GM23248 (cell line): ENCODE measurements around the gene FHDC1.

Experiments
- EZH2 ChIP-seq: fragments of 200-600 bp; sonication (generic); IDR thresholded peaks from 2 replicates; pipeline ENCODE4 v1.6.1; 2018; ENCODE audit warnings: antibody characterized with exemption, mild to moderate bottlenecking; ENCODE audit not compliant: insufficient read depth, poor library complexity, severe bottlenecking
- EZH2phosphoT487 ChIP-seq: fragments of 200-600 bp; sonication (generic); IDR thresholded peaks from 2 replicates; pipeline ENCODE4 v1.6.1; 2018; ENCODE audit warnings: antibody characterized with exemption, moderate library complexity, mild to moderate bottlenecking, low read depth; ENCODE audit not compliant: insufficient read depth

DNA sequence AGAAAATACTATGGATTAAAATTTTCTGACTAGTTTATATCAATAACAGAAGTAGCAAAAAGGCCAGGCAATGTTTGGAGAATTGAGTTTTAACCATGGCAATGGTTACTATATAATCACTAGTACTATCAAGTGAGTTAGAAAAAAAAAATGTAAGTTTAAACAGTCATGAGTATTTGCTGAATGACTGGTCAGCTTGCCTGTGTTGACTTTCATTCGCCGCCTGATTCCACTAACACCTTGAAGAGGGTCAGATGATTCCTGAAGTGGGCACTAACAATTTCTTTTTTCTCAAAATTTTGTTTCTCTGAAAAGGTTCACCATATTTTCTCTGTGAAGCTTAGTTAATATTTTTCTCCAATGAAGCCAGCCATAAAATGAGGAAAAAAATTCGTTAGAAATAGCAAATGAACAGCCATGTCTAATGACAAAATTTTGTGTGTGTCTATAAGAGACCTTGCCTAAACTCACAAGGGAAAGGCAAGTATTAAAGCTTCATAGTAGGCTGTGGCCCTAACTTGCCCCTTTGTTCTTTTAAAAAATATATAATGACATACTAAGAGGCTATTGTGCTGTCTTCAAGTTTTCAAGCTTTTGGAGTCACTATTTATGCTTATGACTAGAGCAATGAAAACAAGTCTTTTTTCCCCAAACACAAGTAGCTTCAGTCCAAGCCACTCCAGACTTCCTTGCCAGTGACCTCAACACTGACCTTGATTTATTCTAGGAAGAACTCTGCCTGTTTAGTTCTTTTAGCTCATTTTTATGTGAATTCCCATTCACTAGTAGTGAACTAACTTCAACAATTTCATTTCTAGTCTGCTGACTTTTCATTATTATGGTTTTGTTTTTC is 18.4 kb upstream of the FHDC1 start:
- TF ChIP-seq EZH2phosphoT487: no peak
- TF ChIP-seq EZH2: no peak
